GM18511 (cell line): ENCODE data around the gene FAM219A.
"Not testable (repeated sequence)": the region's sequence is repeated elsewhere in the genome, so short reads cannot be mapped to it uniquely, and the experiment has no call there.

ENCODE experiments used
- ATAC-seq: cut with Tn5 transposase; IDR thresholded peaks from one replicate; pipeline ENCODE4 v1.9.1; 2021; ENCODE audit warnings: mild to moderate bottlenecking, moderate library complexity; ENCODE audit not compliant: unreplicated experiment

Gene FAM219A

GRCh38 chr9:34446951-34447350, 11.4 kb downstream of the FAM219A start:
- no peak for ATAC-seq

GRCh38 chr9:34446468-34446891, 11.9 kb downstream of the FAM219A start:
- no peak for ATAC-seq

- ATAC-seq = no peak
Observed at GRCh38 chr9:34443976-34444375, 14.4 kb downstream of the FAM219A start.

GRCh38 chr9:34443533-34443932, 14.8 kb downstream of the FAM219A start:
- no peak for ATAC-seq

GRCh38 chr9:34442770-34443169, 15.6 kb downstream of the FAM219A start:
- ATAC-seq = no peak

GRCh38 chr9:34440017-34440416, 18.4 kb downstream of the FAM219A start:
- ATAC-seq = no peak

- ATAC-seq = not testable (repeated sequence)
Observed at GRCh38 chr9:34438465-34438864, 19.9 kb downstream of the FAM219A start.

- not testable (repeated sequence) for ATAC-seq
Observed at GRCh38 chr9:34437926-34438307, 20.5 kb downstream of the FAM219A start.

- ATAC-seq = peak; percentile 58
Observed at GRCh38 chr9:34437006-34437925, 21.1 kb downstream of the FAM219A start.

- ATAC-seq = no peak
Observed at GRCh38 chr9:34431667-34432066, 26.7 kb downstream of the FAM219A start.

GRCh38 chr9:34430843-34431437, 27.4 kb downstream of the FAM219A start:
- ATAC-seq = no peak

- ATAC-seq = no peak
Observed at GRCh38 chr9:34428325-34428958, 29.9 kb downstream of the FAM219A start.

GRCh38 chr9:34426347-34427074, 31.9 kb downstream of the FAM219A start:
- no peak for ATAC-seq

- ATAC-seq = no peak
Observed at GRCh38 chr9:34419716-34420504, 38.5 kb downstream of the FAM219A start.

GRCh38 chr9:34417734-34418133, 40.6 kb downstream of the FAM219A start:
- no peak for ATAC-seq

GRCh38 chr9:34413231-34413852, 45.0 kb downstream of the FAM219A start:
- no peak for ATAC-seq

- ATAC-seq = no peak
Observed at GRCh38 chr9:34412336-34412735, 46.0 kb downstream of the FAM219A start.

- no peak for ATAC-seq
Observed at GRCh38 chr9:34409154-34409553, 49.2 kb downstream of the FAM219A start.

GRCh38 chr9:34408173-34408572, 50.2 kb downstream of the FAM219A start:
- no peak for ATAC-seq

GRCh38 chr9:34406219-34406618, 52.2 kb downstream of the FAM219A start:
- ATAC-seq = no peak
